GM19463 (cell line): ENCODE data around the gene ZDHHC8.

Experiments used
- ATAC-seq: cut with Tn5 transposase; IDR thresholded peaks from one replicate; pipeline ENCODE4 v1.9.1; 2021; ENCODE audit warnings: mild to moderate bottlenecking, moderate library complexity; ENCODE audit not compliant: unreplicated experiment

The ZDHHC8 gene

GRCh38 chr22:20096574-20097420 is 34.8 kb upstream of the ZDHHC8 start:
- no peak for ATAC-seq

GRCh38 chr22:20099099-20099711 is 32.4 kb upstream of the ZDHHC8 start:
- no peak for ATAC-seq

DNA sequence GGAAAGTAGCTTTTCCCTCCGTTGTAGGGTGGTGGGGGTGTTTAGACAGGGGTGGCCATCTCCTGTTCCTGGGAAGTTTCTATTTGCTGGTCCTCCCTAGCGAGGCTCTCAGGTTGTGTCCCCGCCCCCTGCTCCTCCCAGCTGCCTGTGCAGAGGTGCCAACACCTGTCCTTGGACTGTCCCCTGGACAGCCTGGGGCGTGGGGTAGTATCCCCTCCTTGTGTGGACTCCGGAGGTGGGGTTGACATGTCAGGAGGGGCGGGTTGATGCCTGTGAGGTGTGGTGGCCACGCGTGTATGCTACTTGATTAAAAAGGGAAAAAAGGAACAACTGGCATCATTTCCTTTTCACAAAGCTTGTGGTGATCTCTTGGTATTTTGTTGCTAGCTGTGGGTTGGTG is 30.0 kb upstream of the ZDHHC8 start:
- ATAC-seq = no peak

- ATAC-seq = no peak
Observed at GRCh38 chr22:20102203-20102780, 29.3 kb upstream of the ZDHHC8 start.

GRCh38 chr22:20105456-20106204 is 26.0 kb upstream of the ZDHHC8 start:
- no peak for ATAC-seq

GRCh38 chr22:20106205-20106848 is 25.3 kb upstream of the ZDHHC8 start:
- ATAC-seq = no peak

- ATAC-seq = no peak
Observed at GRCh38 chr22:20106849-20107237, 24.8 kb upstream of the ZDHHC8 start.

DNA sequence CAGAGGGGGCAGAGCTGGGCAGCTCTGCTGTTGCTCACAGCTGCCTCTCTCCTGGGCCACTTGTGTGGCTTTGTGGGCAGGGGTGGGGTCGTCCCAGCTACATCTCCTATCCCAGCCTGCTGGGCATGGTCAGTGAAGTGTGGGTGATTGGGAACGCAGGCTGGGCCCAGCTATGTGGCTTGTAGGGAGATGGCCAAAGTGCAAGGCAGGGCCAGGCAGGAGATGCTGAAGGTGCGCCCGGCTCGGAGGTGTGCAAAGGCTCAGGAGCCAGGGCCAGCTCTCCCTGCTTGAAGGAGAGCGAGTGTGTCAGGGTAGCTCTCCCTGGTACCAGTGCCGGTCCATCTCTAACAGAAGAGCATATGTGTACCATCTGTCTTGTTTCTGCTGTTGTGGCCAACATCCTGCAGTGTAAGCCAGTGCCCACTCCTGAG is 24.1 kb upstream of the ZDHHC8 start:
- no peak for ATAC-seq

- ATAC-seq = no peak
Observed at GRCh38 chr22:20107951-20108756, 23.4 kb upstream of the ZDHHC8 start.

DNA sequence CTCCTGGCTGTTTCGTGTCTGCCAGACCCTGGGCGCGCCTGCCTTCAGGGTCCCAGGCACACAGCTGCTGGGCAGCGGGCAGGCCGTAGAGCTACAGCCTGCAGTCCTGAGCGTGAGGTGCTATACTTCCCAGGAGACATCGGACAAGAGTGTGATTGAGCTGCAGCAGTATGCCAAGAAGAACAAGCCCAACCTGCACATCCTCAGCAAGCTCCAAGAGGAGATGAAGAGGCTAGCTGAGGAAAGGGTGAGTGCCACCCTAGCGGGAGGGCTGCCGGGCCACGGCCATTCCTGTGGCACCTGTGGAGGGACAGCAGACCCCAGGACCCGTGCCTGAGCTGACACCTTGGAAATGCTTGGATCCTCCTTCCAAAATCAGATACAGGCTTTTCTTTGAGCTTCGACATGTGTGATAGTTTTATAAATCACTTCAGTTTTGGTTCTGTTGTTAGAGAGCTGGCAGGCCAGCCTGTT is 22.8 kb upstream of the ZDHHC8 start:
- no peak for ATAC-seq

DNA sequence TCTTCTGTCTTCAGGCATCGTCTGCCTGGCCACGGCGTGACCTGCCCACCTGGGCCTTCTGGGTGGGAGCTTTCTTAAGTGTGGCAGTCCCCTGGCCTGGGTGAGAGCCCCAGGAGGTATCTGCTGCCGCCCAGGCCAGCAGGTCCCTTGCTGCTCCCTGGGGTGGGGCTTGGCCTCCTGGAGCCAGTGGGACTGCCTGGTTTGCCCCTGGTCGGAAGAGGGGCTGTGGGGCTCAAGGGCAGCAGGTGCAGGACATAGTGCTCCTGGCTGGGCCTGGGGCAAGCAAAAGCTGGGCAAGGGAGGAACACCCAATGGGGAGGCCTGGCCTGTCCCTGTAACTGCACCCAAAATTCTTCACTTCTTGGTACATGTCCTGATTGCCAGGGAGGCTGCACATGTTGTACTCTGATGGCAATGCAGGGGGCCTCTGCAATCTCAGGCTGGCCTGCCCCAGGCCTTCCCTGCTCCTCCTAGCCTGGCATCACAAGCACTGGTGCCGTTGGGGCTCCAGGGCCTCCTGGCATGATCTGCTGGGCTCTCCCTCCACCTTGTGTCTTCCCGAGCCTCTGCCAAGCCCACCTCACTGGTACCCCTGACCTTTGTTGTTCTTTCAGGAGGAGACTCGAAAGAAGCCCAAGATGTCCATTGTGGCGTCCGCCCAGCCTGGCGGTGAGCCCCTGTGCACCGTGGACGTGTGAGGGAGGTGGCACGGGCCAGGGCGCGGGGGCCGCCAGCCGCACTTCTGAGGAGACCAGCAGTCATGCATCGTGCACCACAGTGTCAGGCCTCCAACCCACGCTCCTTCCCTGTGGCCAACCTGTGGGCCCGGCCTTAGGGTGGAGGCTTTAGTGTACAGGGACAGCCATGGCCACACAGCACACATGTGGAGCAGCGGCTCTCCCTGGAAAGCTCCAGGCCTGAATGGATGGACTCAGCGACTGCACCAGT is 21.9 kb upstream of the ZDHHC8 start:
- ATAC-seq = no peak

DNA sequence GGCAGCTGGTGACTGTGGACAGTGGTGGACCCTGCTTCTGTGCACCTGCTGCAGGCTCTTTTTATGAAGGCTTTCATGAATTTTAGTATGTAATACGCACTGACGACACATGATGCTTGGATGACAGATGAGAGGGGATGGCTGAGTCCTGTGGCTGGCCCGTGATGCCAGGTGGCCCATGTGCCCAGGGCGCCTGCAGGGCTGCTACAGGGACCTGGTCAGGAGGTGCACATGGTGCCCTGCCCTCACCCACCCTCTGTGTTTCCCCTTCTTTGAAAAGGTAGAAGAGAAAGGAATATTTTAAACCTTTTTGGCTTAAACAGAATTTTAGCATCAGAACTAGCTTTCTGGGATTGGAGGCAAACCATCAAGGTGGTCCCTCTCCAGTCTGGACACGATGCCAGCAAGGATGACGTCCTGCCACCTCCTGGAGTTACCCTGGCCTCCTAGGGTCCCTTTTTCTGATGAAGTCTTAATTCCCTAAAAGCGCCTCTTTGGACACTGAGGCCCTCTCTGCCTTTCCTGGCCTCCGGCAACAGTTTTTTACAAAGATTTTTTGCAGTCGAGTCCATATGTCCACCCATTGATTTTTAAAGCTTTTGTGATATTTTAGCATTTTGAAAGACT is 21.1 kb upstream of the ZDHHC8 start:
- ATAC-seq = no peak

DNA sequence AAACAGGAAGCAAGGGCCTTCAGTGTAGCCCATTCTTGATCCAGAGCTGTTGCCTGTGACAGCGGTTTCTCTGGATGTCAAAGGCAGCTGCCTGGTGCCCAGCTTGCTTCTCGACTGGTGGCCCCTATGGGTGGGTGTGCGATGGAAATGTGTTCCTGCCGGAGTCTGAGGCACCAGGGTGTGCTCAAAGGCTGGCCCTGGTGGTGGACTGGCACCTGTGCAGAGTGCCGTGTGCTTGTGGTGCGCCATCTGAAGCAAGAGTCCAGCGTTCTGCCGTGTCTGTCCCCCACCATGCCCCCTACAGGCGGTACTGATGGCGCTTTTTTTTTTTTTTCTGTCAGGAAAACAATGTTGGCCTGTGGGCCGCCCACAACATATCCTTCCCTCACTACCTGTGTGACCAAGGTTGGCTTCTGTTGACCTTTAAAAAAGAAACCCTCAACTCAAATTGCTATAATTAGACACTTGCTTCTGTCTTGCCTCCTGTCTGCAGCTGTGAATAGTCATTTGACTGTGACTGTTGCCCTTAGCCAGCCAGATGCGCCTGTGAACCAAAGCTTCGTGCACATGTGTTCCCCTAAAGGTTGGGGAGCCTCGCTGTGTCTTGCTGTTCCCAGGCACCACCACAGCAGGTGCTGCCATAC is 20.4 kb upstream of the ZDHHC8 start:
- ATAC-seq = no peak

GRCh38 chr22:20111689-20112622 is 19.6 kb upstream of the ZDHHC8 start:
- ATAC-seq = no peak

DNA sequence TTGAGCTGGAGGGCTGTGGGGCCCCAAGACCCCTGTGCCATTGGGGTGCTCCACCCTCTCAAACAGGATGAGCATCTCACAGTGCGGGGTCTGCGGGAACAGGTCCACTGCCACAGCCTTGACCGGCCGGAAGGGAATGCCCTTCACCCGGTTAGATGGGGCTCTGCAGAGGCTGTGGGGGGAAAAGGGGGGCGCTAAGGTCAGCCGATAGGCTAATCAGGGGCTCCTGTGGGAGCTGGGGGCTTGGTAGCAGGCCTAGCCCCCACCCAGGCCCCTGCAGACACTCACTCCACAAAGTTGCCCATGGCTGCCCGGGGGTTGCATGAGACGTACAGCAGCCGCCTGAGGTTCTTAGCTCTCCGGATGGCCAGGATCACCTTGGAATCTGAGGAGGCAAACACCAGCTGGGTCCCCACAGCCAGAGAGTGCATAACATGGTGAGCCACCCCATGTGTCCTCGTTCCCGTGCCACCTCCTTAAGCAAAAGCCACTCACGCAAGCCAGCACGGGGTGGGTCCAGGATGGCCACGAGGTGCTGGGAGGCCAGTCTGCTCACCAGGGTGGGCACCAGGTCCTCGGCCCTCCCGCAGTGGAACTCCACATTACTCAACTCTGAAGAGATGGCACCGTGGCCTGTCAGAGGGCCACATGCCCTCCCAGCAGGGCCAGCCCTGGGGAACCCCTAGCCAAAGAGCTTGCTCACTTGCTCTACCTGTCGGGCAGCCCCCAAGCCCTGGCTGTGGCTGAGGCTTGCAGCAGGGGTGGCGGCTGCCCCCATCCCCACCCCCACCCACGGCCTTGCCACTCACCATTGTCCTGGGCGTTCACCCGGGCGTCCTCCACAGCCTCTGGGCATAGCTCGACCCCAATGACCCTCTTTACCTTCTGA is 18.7 kb upstream of the ZDHHC8 start:
- ATAC-seq = no peak
